Stimulated activated CD8-positive, alpha-beta memory T cell treated with anti-CD3 and anti-CD28 coated beads, Interleukin-7, amount 100 ng/mL, for 24 hours (primary cell): Measurements from ENCODE around the gene GARIN5A.

Source experiments
- DNase-seq: peaks from one replicate; pipeline ENCODE4 v3.0.0-alpha.2; 2020; ENCODE audit warnings: low read depth

The GARIN5A gene

DNA sequence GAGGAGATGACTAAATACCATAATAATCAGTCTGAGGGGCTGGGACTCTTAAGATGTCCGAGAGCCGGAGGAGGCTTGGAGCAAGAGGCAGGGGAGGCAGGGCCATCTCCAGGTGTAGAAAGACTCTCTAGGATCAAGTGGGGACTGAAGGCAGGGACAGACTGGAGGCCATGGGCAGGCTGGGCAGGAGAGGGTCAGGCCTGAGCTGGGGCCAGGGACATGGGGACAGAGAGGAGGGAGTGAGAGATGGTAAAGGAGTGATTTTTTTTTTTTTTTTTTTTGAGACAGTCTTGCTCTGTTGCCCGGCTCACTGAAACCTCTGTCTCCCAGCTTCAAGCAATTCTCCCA is 32.2 kb upstream of the GARIN5A start:
- no peak for DNase-seq

DNA sequence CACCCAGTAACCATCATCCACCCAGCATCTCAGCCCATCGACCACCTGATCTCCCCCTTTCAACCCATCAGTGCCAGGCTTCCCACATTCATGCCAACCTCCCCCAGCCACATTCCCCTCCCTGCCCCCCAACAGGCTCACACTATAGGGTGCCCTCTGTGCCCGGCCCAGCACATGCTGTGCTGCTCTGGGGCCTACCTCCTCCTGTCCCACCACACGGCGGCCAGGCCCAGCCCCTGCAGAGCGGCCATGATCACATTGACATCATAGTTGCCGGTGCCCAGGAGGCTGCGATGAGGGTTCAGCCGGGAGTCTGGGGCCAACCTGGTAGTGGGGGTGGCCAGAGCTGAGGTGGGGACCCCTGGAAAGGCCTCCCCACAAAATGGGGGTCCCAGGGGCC is 30.7 kb upstream of the GARIN5A start:
- DNase-seq: no peak

GRCh38 chr19:50506700-50507099 is 30.1 kb upstream of the GARIN5A start:
- DNase-seq: no peak

- DNase-seq: no peak
These were observed 29.4 kb upstream of the GARIN5A start for GRCh38 chr19:50505856-50506611.

DNA sequence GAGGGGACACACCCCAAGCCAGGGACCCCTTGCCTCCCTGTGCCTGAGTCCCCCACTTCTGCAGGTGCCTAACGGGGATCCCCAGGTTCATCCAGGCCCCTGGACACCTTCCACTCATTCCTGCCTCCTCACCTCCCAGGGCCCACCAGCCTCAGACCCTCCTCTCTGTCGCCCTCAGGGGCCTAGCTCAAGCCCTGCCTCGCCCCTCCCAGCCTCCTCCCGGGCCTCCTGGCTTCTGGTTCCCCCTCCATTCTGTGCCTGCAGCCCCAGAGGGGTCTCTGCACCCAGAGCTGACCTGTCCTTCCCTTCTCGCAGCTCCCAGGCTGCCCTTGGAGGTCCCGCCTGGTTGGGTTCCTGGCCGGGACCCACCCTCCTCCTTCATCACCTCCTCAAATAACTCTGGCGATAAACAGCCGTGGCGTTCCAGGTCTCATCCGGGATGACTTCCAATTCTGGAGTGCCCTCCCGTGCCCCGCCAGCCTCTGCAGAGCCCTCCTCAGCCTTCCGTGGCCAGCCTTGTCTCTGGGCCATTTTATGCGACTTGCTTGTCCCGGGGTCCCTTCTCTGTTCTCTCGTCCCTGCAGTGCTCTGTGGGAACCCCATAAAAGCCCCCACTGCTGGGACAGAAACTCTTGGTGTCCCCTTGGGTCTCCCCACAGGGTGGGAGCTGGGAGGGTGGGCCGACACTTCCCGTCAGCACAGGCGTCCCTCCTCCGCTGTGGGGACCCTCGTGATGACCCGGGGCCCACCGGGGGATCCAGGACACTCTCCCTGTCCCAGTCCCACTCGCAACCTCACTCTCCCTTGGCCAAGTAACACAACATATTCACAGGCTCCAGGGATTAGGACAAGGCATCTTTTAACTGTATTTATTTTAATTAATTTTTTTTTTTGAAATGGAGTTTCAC is 25.2 kb upstream of the GARIN5A start:
- DNase-seq: no peak

DNA sequence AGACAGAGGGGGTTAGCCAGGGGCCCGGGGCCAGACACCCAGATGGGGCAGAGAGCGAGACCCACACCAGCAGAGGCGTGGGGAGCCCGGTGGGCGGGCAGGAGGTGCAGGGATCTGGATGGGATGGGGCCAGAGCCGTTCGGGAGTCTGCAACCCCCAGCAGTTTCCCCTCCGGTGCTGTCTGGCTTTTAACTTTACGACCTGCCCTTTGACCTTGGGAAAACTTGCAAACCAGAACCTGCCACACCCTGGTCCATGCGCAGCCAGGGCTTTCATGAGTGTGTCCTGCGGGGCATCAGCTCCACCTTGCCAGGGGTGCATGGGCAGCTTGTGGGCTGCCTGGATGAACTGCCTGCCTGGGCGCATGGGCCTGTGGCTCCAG is 24.5 kb upstream of the GARIN5A start:
- DNase-seq: no peak

- no peak for DNase-seq
These were observed 24.1 kb upstream of the GARIN5A start for GRCh38 chr19:50500753-50501151.

DNA sequence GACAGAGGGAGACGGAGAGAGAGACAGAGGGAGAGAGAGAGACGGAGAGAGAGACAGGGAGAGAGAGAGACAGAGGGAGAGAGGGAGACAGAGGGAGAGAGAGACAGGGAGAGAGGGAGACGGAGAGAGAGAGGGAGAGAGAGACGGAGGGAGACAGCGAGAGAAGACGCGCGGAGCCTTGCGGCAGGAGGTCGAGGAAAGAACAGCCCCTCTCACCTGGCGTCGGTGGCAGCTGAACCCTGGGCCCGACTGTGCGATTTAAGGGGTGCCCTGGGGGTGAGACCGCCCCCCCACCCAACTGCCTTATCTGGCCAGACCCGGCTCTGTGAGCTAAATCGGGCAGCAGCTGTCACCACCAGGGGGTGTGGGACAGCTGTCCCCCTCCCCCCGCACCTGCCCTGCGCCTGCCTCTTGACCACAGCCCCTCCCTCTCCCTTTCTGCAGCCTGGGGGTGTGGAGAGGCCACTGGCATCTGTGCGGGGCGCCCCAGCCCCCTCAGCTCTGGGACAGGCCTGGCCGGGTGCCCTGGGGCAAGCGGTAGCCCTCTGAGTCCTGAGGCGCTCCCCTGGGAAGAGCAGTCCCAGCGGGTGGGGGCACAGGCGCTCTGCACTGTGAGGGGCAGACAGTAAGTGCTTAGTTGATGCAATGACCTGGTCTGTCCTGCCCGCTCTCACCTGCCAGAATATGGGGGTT is 23.6 kb upstream of the GARIN5A start:
- no peak for DNase-seq

DNA sequence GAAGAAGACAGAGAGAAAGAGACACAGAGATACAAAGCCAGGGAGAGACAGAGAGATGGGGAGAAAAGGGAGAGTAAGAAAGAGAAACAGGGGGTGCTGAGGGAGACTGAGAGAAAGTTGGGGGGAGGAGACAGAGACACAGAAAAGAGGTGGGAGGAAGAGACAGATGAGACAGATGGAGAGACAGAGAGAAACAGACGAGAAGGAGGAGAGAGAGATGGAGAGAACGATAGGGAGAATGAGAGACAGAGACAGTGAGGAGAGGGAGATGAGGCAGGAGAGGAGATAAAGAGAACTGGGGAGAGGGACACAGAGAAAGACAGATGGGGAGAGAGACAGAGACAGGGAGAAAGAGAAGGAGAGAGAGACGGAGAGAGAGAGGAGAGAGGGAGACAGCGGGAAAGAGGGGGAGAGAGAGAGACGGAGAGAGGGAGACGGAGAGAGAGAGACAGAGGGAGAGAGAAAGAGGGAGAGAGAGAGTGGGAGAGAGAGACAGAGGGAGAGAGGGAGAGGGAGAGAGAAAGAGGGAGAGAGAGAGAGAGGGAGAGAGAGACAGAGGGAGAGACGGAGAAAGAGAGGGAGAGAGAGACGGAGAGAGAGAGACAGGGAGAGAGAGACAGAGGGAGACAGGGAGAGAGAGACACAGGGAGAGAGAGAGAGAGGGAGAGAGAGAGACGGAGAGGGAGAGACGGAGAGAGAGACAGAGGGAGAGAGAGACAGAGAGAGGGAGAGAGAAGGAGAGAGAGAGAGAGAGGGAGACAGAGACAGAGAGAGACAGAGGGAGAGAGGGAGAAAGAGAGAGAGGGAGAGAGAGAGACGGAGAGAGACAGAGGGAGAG is 21.8 kb upstream of the GARIN5A start:
- no peak for DNase-seq

DNA sequence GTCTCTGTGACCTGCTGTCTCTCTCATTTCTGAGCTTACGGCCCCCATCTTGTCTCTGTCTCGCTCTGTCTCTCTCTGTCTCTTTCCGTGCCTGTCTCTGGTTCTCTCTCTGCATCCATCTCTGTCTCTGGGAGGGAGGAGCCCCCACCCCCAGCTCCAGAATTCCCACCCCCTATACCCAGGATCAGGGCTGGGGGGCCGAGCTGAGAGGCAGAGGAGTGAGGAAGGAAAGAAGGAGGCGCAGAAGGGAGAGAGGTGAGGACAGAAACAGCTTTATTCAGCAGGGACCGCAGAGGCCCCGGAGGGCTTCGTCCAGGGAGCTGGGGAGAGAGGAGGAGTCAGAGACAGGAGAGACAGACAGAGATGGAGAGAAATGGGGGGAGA is 20.4 kb upstream of the GARIN5A start:
- no peak for DNase-seq

DNA sequence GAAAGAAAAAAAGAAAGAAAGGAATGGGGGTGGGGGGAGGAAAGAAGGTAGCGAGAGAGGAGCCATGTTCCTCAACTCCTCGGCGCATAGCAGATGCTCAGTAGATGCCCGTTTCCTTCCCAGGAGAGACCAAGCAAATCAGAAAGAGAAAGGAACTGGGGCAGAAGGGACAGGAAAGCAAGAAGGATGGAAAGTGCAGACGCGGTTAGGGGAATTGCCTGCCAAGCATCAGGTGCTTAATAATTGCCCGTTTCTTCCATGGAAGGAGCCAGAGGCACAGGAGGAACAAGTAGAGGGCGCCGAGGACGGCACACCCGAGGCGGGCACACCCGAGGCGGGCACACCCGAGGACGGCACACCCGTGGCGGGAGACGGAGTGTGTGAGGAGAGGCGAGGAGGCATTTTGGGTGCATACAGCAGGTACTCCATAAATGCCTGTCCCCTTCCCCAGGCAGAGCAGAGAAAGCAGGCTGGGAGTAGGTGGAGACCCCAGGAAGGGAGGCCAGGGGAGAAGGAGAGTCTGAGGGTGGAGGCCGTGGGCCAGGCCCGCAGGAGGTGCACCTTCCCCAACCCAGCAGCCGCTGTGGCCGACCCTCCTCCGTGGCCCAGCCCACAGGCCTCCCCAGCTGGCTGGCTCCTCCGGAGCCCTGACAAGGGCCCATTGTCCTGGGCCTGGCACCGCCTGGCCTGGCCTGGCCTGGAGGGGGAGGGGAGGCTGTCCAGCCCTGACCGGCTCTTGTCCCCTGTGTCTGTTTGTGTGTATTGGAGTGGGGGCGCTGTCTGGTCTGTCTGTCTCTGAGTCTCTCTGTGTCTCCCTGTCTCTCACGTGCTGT is 19.8 kb upstream of the GARIN5A start:
- no peak for DNase-seq

GRCh38 chr19:50495020-50495531 is 18.4 kb upstream of the GARIN5A start:
- no peak for DNase-seq

DNA sequence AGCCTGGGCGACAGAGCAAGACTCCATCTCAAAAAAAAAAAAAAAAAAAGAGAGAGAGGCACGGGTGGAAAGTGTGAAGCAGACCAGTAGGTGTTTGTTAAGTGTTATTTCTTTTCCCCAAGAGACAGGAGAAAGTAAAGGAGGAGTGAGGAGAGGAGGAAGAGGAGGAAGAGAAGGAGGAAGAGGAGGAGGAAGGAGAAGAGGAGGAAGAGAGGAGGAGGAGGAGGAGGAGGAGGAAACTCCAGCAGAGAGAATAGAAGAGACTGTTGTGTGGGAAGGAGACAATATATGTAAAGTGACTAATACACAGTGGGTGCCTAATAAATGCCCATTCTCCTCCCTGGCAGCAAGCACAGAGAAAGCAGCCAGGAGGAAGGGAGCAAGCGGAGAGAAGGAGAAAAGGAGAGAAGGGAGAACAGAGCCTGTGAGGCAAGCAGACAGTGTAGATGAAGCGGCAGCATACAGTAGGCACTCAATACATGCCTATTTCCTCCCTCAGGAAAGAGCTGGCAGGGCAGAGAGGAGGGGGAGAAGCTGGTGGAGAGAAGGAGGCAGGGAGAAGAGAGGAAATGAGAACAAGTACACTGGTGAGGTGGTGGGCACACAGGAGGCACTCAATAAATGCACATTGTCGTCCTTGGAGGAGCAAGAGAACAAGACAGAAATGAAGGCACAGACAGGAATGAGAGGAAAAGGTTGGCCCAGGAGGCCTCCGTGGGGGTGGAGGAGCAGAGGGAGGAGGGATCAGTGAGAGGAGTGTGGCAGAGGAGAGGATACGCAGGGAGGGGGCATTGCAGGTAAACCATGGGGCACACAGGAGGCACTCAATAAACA is 17.8 kb upstream of the GARIN5A start:
- DNase-seq: no peak

GRCh38 chr19:50493171-50493570 is 16.5 kb upstream of the GARIN5A start:
- no peak for DNase-seq

DNA sequence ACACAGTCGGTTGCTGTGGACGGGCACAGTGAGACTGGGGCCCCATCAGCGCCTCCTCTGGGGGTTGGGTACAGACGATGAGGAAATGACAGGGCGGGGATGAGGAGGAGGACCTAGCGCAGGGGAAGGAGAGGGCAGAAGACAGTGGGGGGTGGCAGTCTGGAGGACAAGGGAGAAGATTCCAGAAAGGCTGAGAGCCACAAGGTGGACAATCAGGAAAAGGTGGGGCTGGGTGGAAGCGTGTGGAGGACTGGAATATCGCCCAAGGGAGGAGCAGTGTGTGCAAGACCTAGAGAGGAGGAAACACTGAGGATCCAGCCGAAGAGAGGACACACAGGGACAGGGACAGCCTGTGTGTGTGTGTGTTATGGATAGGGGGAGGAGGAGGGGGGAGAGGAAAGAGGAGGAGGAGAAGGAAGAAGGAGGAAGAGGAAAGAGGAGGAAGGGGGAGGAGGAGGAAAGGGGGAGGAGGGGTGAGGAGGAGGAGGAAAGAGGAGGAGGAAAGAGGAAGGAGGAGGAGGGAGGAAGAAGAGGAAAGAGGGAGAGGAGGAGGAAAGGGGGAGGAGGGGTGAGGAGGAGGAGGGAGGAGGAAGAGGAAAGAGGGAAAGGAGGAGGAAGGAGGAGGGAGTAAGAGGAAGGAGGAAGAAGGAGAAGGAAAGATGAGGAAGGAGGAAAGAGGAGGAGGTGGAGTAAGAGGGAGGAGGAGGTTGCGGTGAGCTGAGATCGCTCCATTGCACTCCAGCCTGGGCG is 15.8 kb upstream of the GARIN5A start:
- DNase-seq: no peak

DNA sequence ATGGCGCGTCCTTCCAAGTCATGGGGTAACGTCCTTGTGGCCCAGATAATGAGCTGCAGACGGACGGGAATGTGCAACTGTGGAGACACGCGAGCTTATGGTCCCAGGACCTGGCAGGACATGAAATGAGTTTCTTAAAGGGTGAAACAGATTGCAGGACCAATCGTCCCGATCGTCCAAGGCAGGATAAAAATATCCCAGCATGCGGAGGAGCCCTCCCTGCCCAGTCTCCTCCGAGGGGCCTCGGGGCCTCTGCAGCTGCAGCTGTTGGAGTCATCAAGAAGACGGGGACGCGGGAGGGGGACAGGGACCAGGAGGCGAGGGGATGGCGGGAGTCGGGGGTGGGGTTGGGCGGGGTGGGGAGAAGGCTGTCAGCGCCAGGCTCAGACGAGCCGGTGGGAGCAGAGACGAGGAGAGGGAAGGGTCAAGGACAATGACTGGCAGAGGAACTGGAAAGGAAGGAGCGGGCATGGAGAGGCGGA is 14.4 kb upstream of the GARIN5A start:
- no peak for DNase-seq

DNA sequence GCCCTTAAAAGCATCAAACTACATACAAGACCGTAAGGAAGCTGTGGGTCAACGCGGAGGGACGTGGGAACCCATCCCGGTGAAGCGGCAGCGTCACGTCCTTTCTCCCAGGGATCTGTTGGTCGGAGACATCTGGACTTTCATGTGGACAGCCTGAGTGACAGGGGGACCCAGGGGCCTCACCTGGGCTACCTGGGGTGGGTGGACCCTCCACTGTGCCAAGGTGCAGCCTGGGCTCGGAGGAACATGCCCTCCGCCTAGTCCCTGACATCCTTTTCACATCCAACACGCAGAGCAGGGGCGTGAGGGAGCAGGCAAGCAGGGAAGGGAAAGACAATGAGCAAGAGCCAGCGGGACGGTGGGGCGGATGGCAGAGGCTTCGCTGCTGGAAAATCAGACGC is 13.8 kb upstream of the GARIN5A start:
- no peak for DNase-seq

GRCh38 chr19:50489461-50490011 is 12.9 kb upstream of the GARIN5A start:
- DNase-seq: no peak
